ENCODE measurements around the gene MREG. TPM values are rescaled to one million over a fixed set of nuclear protein-coding genes. Genes with fewer than 3 reads are reported as not detected.

MREG gene, protein sequence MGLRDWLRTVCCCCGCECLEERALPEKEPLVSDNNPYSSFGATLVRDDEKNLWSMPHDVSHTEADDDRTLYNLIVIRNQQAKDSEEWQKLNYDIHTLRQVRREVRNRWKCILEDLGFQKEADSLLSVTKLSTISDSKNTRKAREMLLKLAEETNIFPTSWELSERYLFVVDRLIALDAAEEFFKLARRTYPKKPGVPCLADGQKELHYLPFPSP
- total RNA-seq (2022; extraction: Qiagen RNA extraction; ENCODE audit: low read depth) = 5.0 to 6.7 TPM (median 5.3 TPM) in 5 replicates

GRCh38 chr2:216013080-216013909 is at the start of gene MREG:
Gene MREG, minus strand, starts transcription at chr2:216013551. Its CDS starts 224 bp downstream, at chr2:216013327.

Other genes starting within 250 kb of the MREG start
- gene PECR, start 68.3 kb upstream of the MREG start, total RNA-seq (2022; extraction: Qiagen RNA extraction; ENCODE audit: low read depth) = 13.5 to 16.2 TPM (median 15.1 TPM) in 5 replicates
- 0.25 to 0.66 TPM (median 0.42 TPM) in 5 replicates for gene TMEM169, start 68.4 kb upstream of the MREG start, total RNA-seq (2022; extraction: Qiagen RNA extraction; ENCODE audit: low read depth)
- 172 to 223 TPM (median 180 TPM) in 5 replicates for gene XRCC5, start 95.8 kb upstream of the MREG start, total RNA-seq (2022; extraction: Qiagen RNA extraction; ENCODE audit: low read depth)

Data from A549 treated with ZK216348 at 1 μM for 4 hours (cell line).